Activated naive CD8-positive, alpha-beta T cell treated with anti-CD3 and anti-CD28 coated beads, Interleukin-2, amount 50 U/mL, for 24 hours (primary cell): ENCODE data around the gene CDC42SE2.

Experiments
- ATAC-seq: fragments of 150-1000 bp; cut with Tn5 transposase; one replicate; pipeline ENCODE4 v1.10.0; 2021
- DNase-seq: peaks from one replicate; pipeline ENCODE4 v3.0.0; 2021
- H3K27ac Mint-ChIP-seq: one replicate; pipeline ENCODE4 v1.8.0; 2021; ENCODE audit warnings: mild to moderate bottlenecking, mixed read lengths
- H3K27me3 Mint-ChIP-seq: one replicate; pipeline ENCODE4 v1.8.0; 2021; ENCODE audit warnings: mixed read lengths
- H3K36me3 Mint-ChIP-seq: one replicate; pipeline ENCODE4 v1.8.0; 2021; ENCODE audit warnings: low read depth, mixed read lengths
- H3K4me1 Mint-ChIP-seq: one replicate; pipeline ENCODE4 v1.8.0; 2021; ENCODE audit warnings: mixed read lengths
- H3K4me3 Mint-ChIP-seq: one replicate; pipeline ENCODE4 v1.8.0; 2021; ENCODE audit warnings: mild to moderate bottlenecking, moderate library complexity, mixed read lengths
- H3K9me3 Mint-ChIP-seq: one replicate; pipeline ENCODE4 v1.8.0; 2021; ENCODE audit warnings: mixed read lengths

CDC42SE2 gene

GRCh38 chr5:131431794-131432193 lies 167.9 kb downstream of the CDC42SE2 start:
- H3K9me3 Mint-ChIP-seq: no peaks in the 10 kb centered on the region
- peak overlapping the region; percentile 37 for H3K27ac Mint-ChIP-seq
- ATAC-seq (no peak), DNase-seq (no peak)
- H3K27me3 Mint-ChIP-seq: no peaks in the 10 kb centered on the region
- no peaks in the 10 kb centered on the region for H3K4me1 Mint-ChIP-seq
- H3K4me3 Mint-ChIP-seq: no peak overlapping the region
- peaks cover 49% of the 10 kb centered on the region for H3K36me3 Mint-ChIP-seq

GRCh38 chr5:131433109-131433508 lies 169.3 kb downstream of the CDC42SE2 start:
- Mint-ChIP-seq H3K9me3 (no peaks in the 10 kb centered on the region), H3K36me3 (peaks cover 60% of the 10 kb centered on the region), H3K27me3 (no peaks in the 10 kb centered on the region), H3K4me3 (no peak overlapping the region), H3K27ac (no peak overlapping the region), H3K4me1 (no peaks in the 10 kb centered on the region)
- ATAC-seq (no peak), DNase-seq (no peak)

DNA sequence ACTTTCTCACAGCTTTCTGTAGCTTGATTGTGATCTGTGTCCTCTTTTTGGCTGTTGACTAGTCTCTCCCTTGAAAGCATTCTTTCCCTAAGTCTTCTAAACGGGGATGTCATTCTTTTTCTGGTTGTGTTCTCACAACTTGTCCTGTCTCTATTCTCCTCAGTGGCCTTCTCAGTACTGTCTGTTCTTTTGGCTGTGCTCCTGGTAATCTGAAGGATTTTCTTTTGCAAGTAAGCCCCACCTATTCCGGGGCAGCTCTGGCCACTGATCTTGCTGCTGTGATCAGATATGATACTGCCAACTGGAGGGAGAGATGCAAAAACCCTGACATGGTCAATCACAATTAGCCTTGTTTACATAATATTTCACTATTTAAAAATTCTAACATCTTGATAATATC lies 172.2 kb downstream of the CDC42SE2 start:
- Mint-ChIP-seq H3K4me3 (no peak overlapping the region), H3K27ac (no peak overlapping the region), H3K27me3 (no peaks in the 10 kb centered on the region), H3K4me1 (no peaks in the 10 kb centered on the region), H3K36me3 (peaks cover 56% of the 10 kb centered on the region), H3K9me3 (no peaks in the 10 kb centered on the region)
- DNase-seq: no peak
- no peak for ATAC-seq

GRCh38 chr5:131441184-131441583 lies 177.3 kb downstream of the CDC42SE2 start:
- Mint-ChIP-seq H3K27ac (no peak overlapping the region), H3K9me3 (no peaks in the 10 kb centered on the region), H3K27me3 (no peaks in the 10 kb centered on the region), H3K36me3 (peaks cover 55% of the 10 kb centered on the region), H3K4me3 (no peak overlapping the region), H3K4me1 (peaks cover 6% of the 10 kb centered on the region)
- ATAC-seq (no peak), DNase-seq (no peak)
